Lower leg skin (tissue), 4 donors: ENCODE measurements around the gene INTS13. TPM values are rescaled to one million over a fixed set of nuclear protein-coding genes. Genes with fewer than 3 reads are reported as not detected.

Experiments used
- DNase-seq, 2 donors: peaks; one replicate each; pipeline ENCODE4 v3.0.0-alpha.2; 2019; ENCODE audit warnings: low spot score in 2 of 2
- H3K4me3 ChIP-seq: fragments of 200-600 bp; sonication (generic); 2 replicates; pipeline ENCODE4 v1.5.1; 2017; ENCODE audit warnings: mild to moderate bottlenecking, low read depth; ENCODE audit not compliant: poor library complexity, severe bottlenecking
- POLR2A ChIP-seq, 2 donors: fragments of 450-650 bp; IDR thresholded peaks; one replicate each; pipeline ENCODE4 v1.6.1; 2016 to 2017; ENCODE audit warnings: antibody characterized with exemption in 2 of 2, mild to moderate bottlenecking in 1 of 2, moderate library complexity in 1 of 2
- WGBS, 2 donors: methylation state at CpG; one replicate each; pipeline ENCODE4 v1.1.5; 2018; 5-methylcytosine and 5-hydroxymethylcytosine counted together
- intact Hi-C: fragments of 100-400 bp; cut with DNase I; formaldehyde crosslinking; loops from one replicate; pipeline ENCODE4 v1.15.0; 2023; ENCODE audit warnings: low total_unique reads
- total RNA-seq, 4 donors: library from RNA; depleted of rRNA; stranded (reverse); fragments of >200 nt; gene quantifications; one replicate each; pipeline ENCODE4 v1.1.0, GENCODE V29; 2016
- TF ChIP-seq, protein P1 (sequence below), 3 donors: fragments of 450-650 bp; IDR thresholded peaks; one replicate each; pipeline ENCODE4 v1.5.1; 2016; ENCODE audit warnings: antibody characterized with exemption in 3 of 3, mild to moderate bottlenecking in 3 of 3, moderate library complexity in 2 of 3

INTS13 gene
- total RNA-seq, 4 donors from 2014 or later, result 10.3 to 19.3 (median 14.9) TPM

- no peak overlapping the region for H3K4me3 ChIP-seq
- WGBS, 2 donors, result 93 to 100% methylated on average over 2 of the region's 2 CpGs
- intact Hi-C loops, result no loop called here
- no peak for DNase-seq
- TF ChIP-seq POLR2A (IDR thresholded peaks at IDR 0.05), result no peak
These were observed 8.2 kb downstream of the INTS13 start for GRCh38 chr12:26929590-26929989.

GRCh38 chr12:26928661-26929060 is 9.1 kb downstream of the INTS13 start:
- DNase-seq, result no peak
- intact Hi-C loops, result no loop called here
- WGBS, 2 donors, result 95 to 96% methylated on average over 5 of the region's 5 CpGs
- H3K4me3 ChIP-seq, result no peak overlapping the region
- TF ChIP-seq, protein P1, sequence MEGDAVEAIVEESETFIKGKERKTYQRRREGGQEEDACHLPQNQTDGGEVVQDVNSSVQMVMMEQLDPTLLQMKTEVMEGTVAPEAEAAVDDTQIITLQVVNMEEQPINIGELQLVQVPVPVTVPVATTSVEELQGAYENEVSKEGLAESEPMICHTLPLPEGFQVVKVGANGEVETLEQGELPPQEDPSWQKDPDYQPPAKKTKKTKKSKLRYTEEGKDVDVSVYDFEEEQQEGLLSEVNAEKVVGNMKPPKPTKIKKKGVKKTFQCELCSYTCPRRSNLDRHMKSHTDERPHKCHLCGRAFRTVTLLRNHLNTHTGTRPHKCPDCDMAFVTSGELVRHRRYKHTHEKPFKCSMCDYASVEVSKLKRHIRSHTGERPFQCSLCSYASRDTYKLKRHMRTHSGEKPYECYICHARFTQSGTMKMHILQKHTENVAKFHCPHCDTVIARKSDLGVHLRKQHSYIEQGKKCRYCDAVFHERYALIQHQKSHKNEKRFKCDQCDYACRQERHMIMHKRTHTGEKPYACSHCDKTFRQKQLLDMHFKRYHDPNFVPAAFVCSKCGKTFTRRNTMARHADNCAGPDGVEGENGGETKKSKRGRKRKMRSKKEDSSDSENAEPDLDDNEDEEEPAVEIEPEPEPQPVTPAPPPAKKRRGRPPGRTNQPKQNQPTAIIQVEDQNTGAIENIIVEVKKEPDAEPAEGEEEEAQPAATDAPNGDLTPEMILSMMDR (IDR thresholded peaks at IDR 0.05), result no peak
- TF ChIP-seq POLR2A (IDR thresholded peaks at IDR 0.05), result no peak

DNA sequence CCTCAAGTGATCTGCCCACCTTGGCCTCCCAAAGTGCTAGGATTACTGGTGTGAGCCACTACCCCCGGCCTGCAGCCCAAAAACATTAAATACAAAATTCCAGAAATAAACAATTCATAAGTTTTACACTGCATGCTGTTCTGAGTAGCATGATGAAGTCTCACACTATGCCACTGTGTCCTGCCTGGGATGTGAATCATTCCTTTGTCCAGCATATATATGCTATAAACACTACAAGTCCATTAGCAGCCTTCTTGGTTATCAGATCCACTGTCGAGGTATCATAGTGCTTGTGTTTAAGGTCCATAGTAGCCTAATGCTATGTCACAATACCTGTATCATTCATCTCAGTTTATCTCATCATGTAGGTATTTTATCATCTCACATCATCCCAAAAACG is 15.9 kb downstream of the INTS13 start:
- TF ChIP-seq POLR2A (IDR thresholded peaks at IDR 0.05), result no peak
- intact Hi-C loops, result no loop called here

DNA sequence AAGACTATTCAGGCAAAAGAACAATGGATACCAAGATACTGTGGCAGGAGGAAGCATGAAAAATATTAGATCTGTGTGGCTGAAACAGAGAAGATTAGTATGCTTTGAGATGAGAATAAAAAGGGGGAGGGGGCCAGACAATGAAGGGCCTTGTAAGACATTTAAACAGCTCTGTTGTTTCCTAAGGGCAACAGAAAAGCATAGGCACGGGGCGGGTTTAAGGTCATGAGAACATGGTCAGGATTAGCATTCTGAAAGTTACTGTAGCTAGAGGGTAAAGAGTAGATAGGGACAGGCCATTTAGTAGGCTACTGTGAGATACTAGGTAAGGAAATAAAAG is 18.6 kb downstream of the INTS13 start:
- WGBS, 2 donors, result 81 to 88% methylated on average over 2 of the region's 2 CpGs
- intact Hi-C loops, result no loop called here
- DNase-seq, result no peak
- TF ChIP-seq, protein P1 (IDR thresholded peaks at IDR 0.05), result no peak
- TF ChIP-seq POLR2A (IDR thresholded peaks at IDR 0.05), result no peak
- no peak overlapping the region for H3K4me3 ChIP-seq

More for the DNA sequence above, 15.9 kb downstream of the INTS13 start:
- H3K4me3 ChIP-seq, result no peak overlapping the region
- WGBS, 2 donors, result 78 to 87% methylated on average over 3 of the region's 3 CpGs
- DNase-seq, result no peak

DNA sequence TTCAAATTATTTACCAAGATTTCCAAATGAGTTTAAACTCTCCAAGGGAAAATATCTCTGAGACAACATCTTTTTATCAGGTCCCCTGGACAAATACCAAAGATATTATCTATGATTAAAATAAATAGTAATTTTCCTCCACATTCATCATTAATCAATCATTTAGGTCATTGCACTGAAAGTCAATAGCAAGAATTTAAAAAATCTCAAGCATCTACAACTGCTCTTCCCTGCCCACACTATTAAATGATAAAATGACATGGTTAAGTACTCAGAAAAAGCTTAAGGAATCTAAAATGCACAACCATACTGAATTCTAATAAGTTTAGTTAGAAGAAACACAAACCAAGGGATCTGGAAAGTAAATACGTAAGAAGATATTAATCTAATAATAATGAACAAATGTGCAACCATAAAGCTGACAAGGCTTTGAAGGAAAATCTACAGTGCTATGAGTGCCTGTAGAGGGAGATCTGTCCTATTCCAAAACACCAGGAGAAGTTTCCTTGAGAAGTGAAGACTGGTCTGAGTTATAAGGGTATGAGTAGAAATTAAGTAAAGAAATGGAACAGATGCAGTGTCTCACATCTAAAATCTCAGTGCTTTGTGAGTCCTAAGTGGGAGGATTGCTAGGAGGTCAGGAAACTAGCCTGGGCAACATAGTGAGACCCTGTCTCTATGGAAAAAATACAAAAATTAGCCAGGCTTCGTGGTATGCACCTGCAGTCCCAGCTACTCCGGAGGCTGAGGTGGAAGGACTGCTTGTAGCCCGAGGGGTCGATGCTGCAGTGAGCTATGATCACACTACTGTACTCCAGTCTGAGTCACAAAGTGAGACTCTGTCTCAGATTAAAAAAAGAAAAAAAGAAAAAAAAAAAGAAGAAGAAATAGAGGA is 19.2 kb downstream of the INTS13 start:
- no peak for TF ChIP-seq POLR2A (IDR thresholded peaks at IDR 0.05)
- TF ChIP-seq, protein P1 (IDR thresholded peaks at IDR 0.05), result no peak
- 77 to 80% methylated on average over 5 of the region's 5 CpGs for WGBS, 2 donors
- intact Hi-C loops, result no loop called here
- H3K4me3 ChIP-seq, result no peak overlapping the region
- no peak for DNase-seq

GRCh38 chr12:26906704-26907103 is 31.1 kb downstream of the INTS13 start:
- intact Hi-C loops, result loop anchor here (5.0 kb wide), 1 partner anchor 686 kb away; no protein-coding TSS in a partner anchor
- no peak overlapping the region for H3K4me3 ChIP-seq
- no peak for DNase-seq
- WGBS, 2 donors, result 27 to 41% methylated on average over 1 of the region's 1 CpG
- TF ChIP-seq, protein P1 (IDR thresholded peaks at IDR 0.05), result no peak
- no peak for TF ChIP-seq POLR2A (IDR thresholded peaks at IDR 0.05)
